Activated CD8-positive, alpha-beta T cell treated with anti-CD3 and anti-CD28 coated beads, Interleukin-2, amount 10 ng/mL, durations not matched to agents 7 days and 5 days (primary cell): ENCODE results near the gene C1orf210. TPM values are rescaled to one million over a fixed set of nuclear protein-coding genes. Genes with fewer than 3 reads are reported as not detected.

Source experiments
- ATAC-seq: fragments of 150-1000 bp; cut with Tn5 transposase; one replicate; pipeline ENCODE4 v1.10.0; 2021; ENCODE audit warnings: moderate library complexity
- CTCF ChIA-PET: fragments of 350-600 bp; sonication (Branson Sonifier 250); formaldehyde crosslinking; loops from one replicate; lab custom pipeline; 2021; ENCODE audit warnings: antibody characterized with exemption; lab: Charles Lee
- POLR2A ChIA-PET: fragments of 350-600 bp; sonication (Branson Sonifier 250); formaldehyde crosslinking; loops from one replicate; lab custom pipeline; 2021; ENCODE audit warnings: antibody characterized with exemption; lab: Charles Lee
- DNase-seq: peaks from one replicate; pipeline ENCODE4 v3.0.0-alpha.2; 2020
- H3K27ac Mint-ChIP-seq: one replicate; pipeline ENCODE4 v1.8.0; 2021; ENCODE audit warnings: mild to moderate bottlenecking, mixed read lengths
- H3K27me3 Mint-ChIP-seq: one replicate; pipeline ENCODE4 v1.8.0; 2021; ENCODE audit warnings: low read depth, mixed read lengths
- H3K36me3 Mint-ChIP-seq: one replicate; pipeline ENCODE4 v1.8.0; 2021; ENCODE audit warnings: low read depth, mixed read lengths
- H3K4me1 Mint-ChIP-seq: one replicate; pipeline ENCODE4 v1.8.0; 2021; ENCODE audit warnings: low read depth, mixed read lengths
- H3K4me3 Mint-ChIP-seq: one replicate; pipeline ENCODE4 v1.8.0; 2021; ENCODE audit warnings: mild to moderate bottlenecking, mixed read lengths
- H3K9me3 Mint-ChIP-seq: one replicate; pipeline ENCODE4 v1.8.0; 2022; ENCODE audit warnings: mixed read lengths; ENCODE audit not compliant: insufficient read depth
- total RNA-seq, 2 experiments: library from RNA; stranded (reverse); gene quantifications; one replicate each; pipeline ENCODE4 v1.2.3, GENCODE V29; 2021

The C1orf210 gene
- total RNA-seq, 2 experiments from 2014 or later, result not detected

GRCh38 chr1:43232482-43232881, 52.9 kb downstream of the C1orf210 start:
- Mint-ChIP-seq H3K36me3 (no peaks in the 10 kb centered on the region), H3K9me3 (no peaks in the 10 kb centered on the region), H3K4me1 (no peaks in the 10 kb centered on the region), H3K4me3 (no peak overlapping the region), H3K27ac (no peak overlapping the region), H3K27me3 (peaks cover 2% of the 10 kb centered on the region)
- DNase-seq (no peak), ATAC-seq (no peak)
- CTCF ChIA-PET, result no interaction called here
- POLR2A ChIA-PET, result no interaction called here

GRCh38 chr1:43232074-43232473, 53.3 kb downstream of the C1orf210 start:
- Mint-ChIP-seq H3K27ac (no peak overlapping the region), H3K4me3 (no peak overlapping the region), H3K9me3 (no peaks in the 10 kb centered on the region), H3K4me1 (no peaks in the 10 kb centered on the region), H3K36me3 (no peaks in the 10 kb centered on the region), H3K27me3 (peaks cover 2% of the 10 kb centered on the region)
- ChIA-PET CTCF (interaction anchor here (2.3 kb wide), 1 partner anchor 182 kb away, joined by 12 read pairs; no protein-coding TSS in a partner anchor), POLR2A (no interaction called here)
- DNase-seq (no peak), ATAC-seq (no peak)

Other genes with a start within 250 kb of the C1orf210 start
- 10 to 100 TPM; 58.8 to 59.0 TPM for gene EBNA1BP2, start 113.3 kb downstream of the C1orf210 start, total RNA-seq
- gene CFAP57, start 113.3 kb downstream of the C1orf210 start, total RNA-seq, result not detected
- gene TMEM125, start 15.6 kb downstream of the C1orf210 start, total RNA-seq, result not detected
- 1 to 10 TPM in 1 of 2 experiments, under 1 TPM in 1; 0.53 to 1.3 TPM for gene TIE1, start 15.4 kb upstream of the C1orf210 start, total RNA-seq
- not detected for gene MPL, start 52.2 kb upstream of the C1orf210 start, total RNA-seq
- gene CDC20, start 73.4 kb upstream of the C1orf210 start, total RNA-seq, result 100 to 1,000 TPM; 214 to 232 TPM
- 10 to 100 TPM; 69.6 to 71.0 TPM for gene ELOVL1, start 82.4 kb upstream of the C1orf210 start, total RNA-seq
- gene MED8, start 104.2 kb upstream of the C1orf210 start, total RNA-seq, result 10 to 100 TPM; 33.1 to 35.1 TPM
- gene SZT2, start 104.3 kb upstream of the C1orf210 start, total RNA-seq, result 10 to 100 TPM; 57.2 to 58.3 TPM
- gene HYI, start 168.3 kb upstream of the C1orf210 start, total RNA-seq, result 1 to 10 TPM; 8.4 to 9.5 TPM
- under 1 TPM; 0.61 to 0.65 TPM for gene PTPRF, start 245.3 kb upstream of the C1orf210 start, total RNA-seq